HL-60 (cell line): ENCODE results near the gene NRP1.

Source experiments
- DNase-seq, 2 experiments: peaks; one replicate each; pipeline ENCODE4 v3.0.0-alpha.2; 2010 to 2020; ENCODE audit warnings: low read depth in 1 of 2, low spot score in 1 of 2
- H3K27ac ChIP-seq: fragments of 250-450 bp; sonication (Bioruptor Pico); replicated peaks from 2 replicates; pipeline ENCODE4 v1.5.1; 2020; ENCODE audit warnings: mild to moderate bottlenecking, moderate library complexity
- H3K27me3 ChIP-seq: fragments of 250-450 bp; sonication (Bioruptor Pico); 2 replicates; pipeline ENCODE4 v1.5.1; 2021; ENCODE audit warnings: mild to moderate bottlenecking, moderate library complexity; ENCODE audit not compliant: insufficient read depth, poor library complexity, severe bottlenecking
- H3K4me3 ChIP-seq: replicated peaks from 2 replicates; pipeline ENCODE4 v1.5.1; 2011; ENCODE audit warnings: mild to moderate bottlenecking, control low read depth, low read length; ENCODE audit not compliant: insufficient read depth
- GABPA ChIP-seq: IDR thresholded peaks from 2 replicates; pipeline ENCODE4 v1.6.1; 2012; ENCODE audit warnings: low read depth
- POLR2AphosphoS5 ChIP-seq: IDR thresholded peaks from 2 replicates; pipeline ENCODE4 v1.6.1; 2012; ENCODE audit warnings: low read depth
- SPI1 ChIP-seq: IDR thresholded peaks from 2 replicates; pipeline ENCODE4 v1.6.1; 2012; ENCODE audit warnings: low read depth, mild to moderate bottlenecking, borderline replicate concordance
- TF ChIP-seq, protein P1 (sequence below): IDR thresholded peaks from one replicate; pipeline ENCODE4 v1.5.1; 2011; ENCODE audit warnings: low read length, control low read depth, inconsistent platforms; ENCODE audit not compliant: insufficient read depth
- TF ChIP-seq, protein P2 (sequence below): IDR thresholded peaks from 2 replicates; pipeline ENCODE4 v1.6.1; 2012; ENCODE audit warnings: low read depth; ENCODE audit not compliant: insufficient replicate concordance

NRP1 gene

DNA sequence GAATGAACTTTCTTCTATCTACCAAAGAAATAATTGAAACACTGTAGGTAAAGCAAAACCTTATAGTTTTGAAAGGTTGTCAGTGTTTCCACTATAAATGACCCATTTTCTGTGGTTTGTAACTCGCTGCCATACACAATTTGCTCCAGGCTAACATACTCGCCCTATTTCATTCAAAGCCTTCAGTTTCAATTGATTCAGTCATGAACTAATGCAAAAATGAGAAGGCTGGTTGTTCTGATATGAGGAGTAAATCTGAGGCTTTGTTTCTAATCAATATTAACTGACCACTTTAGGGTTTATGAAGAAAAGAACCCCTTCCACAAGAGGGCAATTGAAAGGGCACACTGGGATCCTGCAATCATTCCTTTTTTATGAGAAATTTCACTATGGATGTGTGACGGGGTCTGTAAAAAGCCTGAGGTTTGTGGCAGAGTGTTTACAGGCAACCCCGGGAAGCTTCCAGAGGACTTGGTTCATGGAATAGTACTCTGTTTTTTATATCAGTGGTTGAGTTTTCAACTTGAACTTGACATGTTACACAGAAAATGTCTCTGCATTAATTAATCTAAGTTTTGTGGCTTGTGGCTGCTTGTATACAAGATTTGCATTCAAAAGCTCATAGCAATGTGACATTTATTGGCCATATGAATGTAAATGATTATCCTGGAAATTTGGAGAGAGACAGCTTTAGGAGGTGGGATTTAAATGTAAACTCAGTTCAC is 133.2 kb downstream of the NRP1 start:
- no peak for TF ChIP-seq GABPA
- TF ChIP-seq, protein P1, sequence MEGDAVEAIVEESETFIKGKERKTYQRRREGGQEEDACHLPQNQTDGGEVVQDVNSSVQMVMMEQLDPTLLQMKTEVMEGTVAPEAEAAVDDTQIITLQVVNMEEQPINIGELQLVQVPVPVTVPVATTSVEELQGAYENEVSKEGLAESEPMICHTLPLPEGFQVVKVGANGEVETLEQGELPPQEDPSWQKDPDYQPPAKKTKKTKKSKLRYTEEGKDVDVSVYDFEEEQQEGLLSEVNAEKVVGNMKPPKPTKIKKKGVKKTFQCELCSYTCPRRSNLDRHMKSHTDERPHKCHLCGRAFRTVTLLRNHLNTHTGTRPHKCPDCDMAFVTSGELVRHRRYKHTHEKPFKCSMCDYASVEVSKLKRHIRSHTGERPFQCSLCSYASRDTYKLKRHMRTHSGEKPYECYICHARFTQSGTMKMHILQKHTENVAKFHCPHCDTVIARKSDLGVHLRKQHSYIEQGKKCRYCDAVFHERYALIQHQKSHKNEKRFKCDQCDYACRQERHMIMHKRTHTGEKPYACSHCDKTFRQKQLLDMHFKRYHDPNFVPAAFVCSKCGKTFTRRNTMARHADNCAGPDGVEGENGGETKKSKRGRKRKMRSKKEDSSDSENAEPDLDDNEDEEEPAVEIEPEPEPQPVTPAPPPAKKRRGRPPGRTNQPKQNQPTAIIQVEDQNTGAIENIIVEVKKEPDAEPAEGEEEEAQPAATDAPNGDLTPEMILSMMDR, result no peak
- TF ChIP-seq SPI1, result no peak
- TF ChIP-seq, protein P2, sequence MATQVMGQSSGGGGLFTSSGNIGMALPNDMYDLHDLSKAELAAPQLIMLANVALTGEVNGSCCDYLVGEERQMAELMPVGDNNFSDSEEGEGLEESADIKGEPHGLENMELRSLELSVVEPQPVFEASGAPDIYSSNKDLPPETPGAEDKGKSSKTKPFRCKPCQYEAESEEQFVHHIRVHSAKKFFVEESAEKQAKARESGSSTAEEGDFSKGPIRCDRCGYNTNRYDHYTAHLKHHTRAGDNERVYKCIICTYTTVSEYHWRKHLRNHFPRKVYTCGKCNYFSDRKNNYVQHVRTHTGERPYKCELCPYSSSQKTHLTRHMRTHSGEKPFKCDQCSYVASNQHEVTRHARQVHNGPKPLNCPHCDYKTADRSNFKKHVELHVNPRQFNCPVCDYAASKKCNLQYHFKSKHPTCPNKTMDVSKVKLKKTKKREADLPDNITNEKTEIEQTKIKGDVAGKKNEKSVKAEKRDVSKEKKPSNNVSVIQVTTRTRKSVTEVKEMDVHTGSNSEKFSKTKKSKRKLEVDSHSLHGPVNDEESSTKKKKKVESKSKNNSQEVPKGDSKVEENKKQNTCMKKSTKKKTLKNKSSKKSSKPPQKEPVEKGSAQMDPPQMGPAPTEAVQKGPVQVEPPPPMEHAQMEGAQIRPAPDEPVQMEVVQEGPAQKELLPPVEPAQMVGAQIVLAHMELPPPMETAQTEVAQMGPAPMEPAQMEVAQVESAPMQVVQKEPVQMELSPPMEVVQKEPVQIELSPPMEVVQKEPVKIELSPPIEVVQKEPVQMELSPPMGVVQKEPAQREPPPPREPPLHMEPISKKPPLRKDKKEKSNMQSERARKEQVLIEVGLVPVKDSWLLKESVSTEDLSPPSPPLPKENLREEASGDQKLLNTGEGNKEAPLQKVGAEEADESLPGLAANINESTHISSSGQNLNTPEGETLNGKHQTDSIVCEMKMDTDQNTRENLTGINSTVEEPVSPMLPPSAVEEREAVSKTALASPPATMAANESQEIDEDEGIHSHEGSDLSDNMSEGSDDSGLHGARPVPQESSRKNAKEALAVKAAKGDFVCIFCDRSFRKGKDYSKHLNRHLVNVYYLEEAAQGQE, result no peak
- TF ChIP-seq POLR2AphosphoS5, result no peak
- Histone ChIP-seq H3K27ac (no peak overlapping the region), H3K27me3 (no peaks in the 10 kb centered on the region)

DNA sequence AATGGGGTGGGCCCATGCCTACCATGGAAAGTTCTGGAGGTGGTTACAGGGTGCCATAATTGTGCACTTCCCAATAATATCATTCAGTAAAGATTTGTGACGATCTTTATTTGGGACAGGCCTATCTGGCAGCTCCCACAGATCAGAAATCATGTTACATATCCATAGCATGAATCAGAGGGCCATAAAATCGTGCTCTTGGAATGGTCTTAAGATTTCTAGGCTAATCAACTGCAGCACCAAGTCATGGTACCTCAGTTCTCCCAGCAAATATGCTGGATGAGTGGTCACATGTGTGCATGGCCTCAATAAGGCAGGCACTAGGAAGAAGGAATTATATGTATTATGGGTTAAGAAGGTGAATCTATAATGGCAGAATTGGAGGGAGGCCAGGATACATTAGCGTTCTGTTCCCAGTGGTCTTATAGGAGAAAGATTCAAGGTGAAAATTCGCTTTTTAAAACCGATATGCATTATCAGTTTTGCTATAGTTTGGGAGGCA is 134.7 kb downstream of the NRP1 start:
- TF ChIP-seq SPI1, result no peak
- no peak for TF ChIP-seq GABPA
- TF ChIP-seq, protein P2, result no peak
- TF ChIP-seq, protein P1, result no peak
- no peak for TF ChIP-seq POLR2AphosphoS5
- H3K27me3 ChIP-seq, result no peaks in the 10 kb centered on the region
- no peak overlapping the region for H3K27ac ChIP-seq
- DNase-seq, result no peak
- no peak overlapping the region for H3K4me3 ChIP-seq

More for the DNA sequence above, 133.2 kb downstream of the NRP1 start:
- no peak overlapping the region for H3K4me3 ChIP-seq
- DNase-seq, result no peak

DNA sequence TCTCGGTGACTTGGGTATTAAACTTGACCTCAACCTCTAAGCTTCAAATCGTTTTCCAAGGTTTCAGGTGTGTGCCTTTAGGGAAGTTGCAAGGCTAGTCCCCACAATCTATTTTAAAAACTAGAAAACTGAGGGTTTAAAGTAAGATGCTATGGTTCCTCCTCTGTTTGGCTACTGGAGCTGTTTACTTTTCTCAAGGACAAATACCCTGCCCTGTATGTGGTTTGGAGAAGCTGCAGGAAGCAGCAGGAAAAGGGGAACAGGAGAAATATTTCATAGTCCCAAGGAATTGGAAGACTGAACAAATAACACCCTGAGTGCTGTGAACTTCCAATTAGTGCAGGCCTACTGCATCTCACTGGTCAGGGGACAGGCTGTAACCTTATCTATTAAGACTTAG is 135.9 kb downstream of the NRP1 start:
- no peak for DNase-seq
- TF ChIP-seq GABPA, result no peak
- TF ChIP-seq, protein P1, result no peak
- no peak for TF ChIP-seq POLR2AphosphoS5
- TF ChIP-seq, protein P2, result no peak
- TF ChIP-seq SPI1, result no peak
- Histone ChIP-seq H3K27ac (no peak overlapping the region), H3K27me3 (no peaks in the 10 kb centered on the region), H3K4me3 (no peak overlapping the region)
